ENCODE results near the gene WASF3. TPM values are rescaled to one million over a fixed set of nuclear protein-coding genes. Genes with fewer than 3 reads are reported as not detected.

The WASF3 gene
- total RNA-seq, 1 experiment from 2014 or later = 4.6 TPM

GRCh38 chr13:26593661-26594060, 36.2 kb downstream of the WASF3 start:
- H3K9me3 ChIP-seq (ENCODE audit: low read depth, low read length, poor library complexity, severe bottlenecking) = no peaks in the 10 kb centered on the region
- intact Hi-C loops (cut with micrococcal nuclease; ENCODE audit: unreplicated experiment) = no loop called here
- peaks cover 20% of the 10 kb centered on the region for H3K27me3 ChIP-seq (replicated peaks; ENCODE audit: insufficient read depth, low read depth, low read length, poor library complexity)
- H3K4me1 ChIP-seq (ENCODE audit: insufficient read depth, low read length, poor library complexity, severe bottlenecking) = no peaks in the 10 kb centered on the region
- no TSS peak for BruUV-seq (replicated peaks)
- TF ChIP-seq CTCF (conservative IDR thresholded peaks at IDR 0.05; ENCODE audit: low read depth, low read length) = no peak
- TF ChIP-seq EZH2 (IDR thresholded peaks at IDR 0.05; ENCODE audit: borderline replicate concordance, low read depth, low read length, poor library complexity, severe bottlenecking) = no peak
- H3K27ac ChIP-seq (ENCODE audit: low read depth, low read length, poor library complexity, severe bottlenecking) = no peak overlapping the region
- ChIA-PET CTCF (no interaction called here), POLR2A (ENCODE audit: low non-redundant PET) (no interaction called here)
- no peak for DNase-seq (ENCODE audit: low spot score)
- H3K36me3 ChIP-seq (ENCODE audit: insufficient read depth, low read length, poor library complexity, severe bottlenecking) = no peaks in the 10 kb centered on the region
- no peak overlapping the region for H3K4me3 ChIP-seq (ENCODE audit: low read depth, low read length, poor library complexity, severe bottlenecking)

GRCh38 chr13:26594363-26594762, 36.9 kb downstream of the WASF3 start:
- no peaks in the 10 kb centered on the region for H3K36me3 ChIP-seq (ENCODE audit: insufficient read depth, low read length, poor library complexity, severe bottlenecking)
- CTCF ChIA-PET = no interaction called here
- H3K27me3 ChIP-seq (replicated peaks; ENCODE audit: insufficient read depth, low read depth, low read length, poor library complexity) = peaks cover 18% of the 10 kb centered on the region
- H3K9me3 ChIP-seq (ENCODE audit: low read depth, low read length, poor library complexity, severe bottlenecking) = no peaks in the 10 kb centered on the region
- POLR2A ChIA-PET (ENCODE audit: low non-redundant PET) = no interaction called here
- no TSS peak for BruUV-seq (replicated peaks)
- intact Hi-C loops (cut with micrococcal nuclease; ENCODE audit: unreplicated experiment) = no loop called here
- no peak for DNase-seq (ENCODE audit: low spot score)
- H3K27ac ChIP-seq (ENCODE audit: low read depth, low read length, poor library complexity, severe bottlenecking) = no peak overlapping the region
- no peaks in the 10 kb centered on the region for H3K4me1 ChIP-seq (ENCODE audit: insufficient read depth, low read length, poor library complexity, severe bottlenecking)
- TF ChIP-seq CTCF (conservative IDR thresholded peaks at IDR 0.05; ENCODE audit: low read depth, low read length) (no peak), EZH2 (IDR thresholded peaks at IDR 0.05; ENCODE audit: borderline replicate concordance, low read depth, low read length, poor library complexity, severe bottlenecking) (no peak)
- no peak overlapping the region for H3K4me3 ChIP-seq (ENCODE audit: low read depth, low read length, poor library complexity, severe bottlenecking)

GRCh38 chr13:26596458-26596857, 39.0 kb downstream of the WASF3 start:
- no peaks in the 10 kb centered on the region for H3K4me1 ChIP-seq (ENCODE audit: insufficient read depth, low read length, poor library complexity, severe bottlenecking)
- ChIA-PET POLR2A (ENCODE audit: low non-redundant PET) (no interaction called here), CTCF (no interaction called here)
- H3K9me3 ChIP-seq (ENCODE audit: low read depth, low read length, poor library complexity, severe bottlenecking) = no peaks in the 10 kb centered on the region
- H3K27me3 ChIP-seq (replicated peaks; ENCODE audit: insufficient read depth, low read depth, low read length, poor library complexity) = peaks cover 13% of the 10 kb centered on the region
- intact Hi-C loops (cut with micrococcal nuclease; ENCODE audit: unreplicated experiment) = no loop called here
- no peak overlapping the region for H3K4me3 ChIP-seq (ENCODE audit: low read depth, low read length, poor library complexity, severe bottlenecking)
- no peak overlapping the region for H3K27ac ChIP-seq (ENCODE audit: low read depth, low read length, poor library complexity, severe bottlenecking)
- no peak for DNase-seq (ENCODE audit: low spot score)
- TF ChIP-seq EZH2 (IDR thresholded peaks at IDR 0.05; ENCODE audit: borderline replicate concordance, low read depth, low read length, poor library complexity, severe bottlenecking) (no peak), CTCF (conservative IDR thresholded peaks at IDR 0.05; ENCODE audit: low read depth, low read length) (no peak)
- no peaks in the 10 kb centered on the region for H3K36me3 ChIP-seq (ENCODE audit: insufficient read depth, low read length, poor library complexity, severe bottlenecking)
- BruUV-seq (replicated peaks) = no TSS peak

Measured in A673 (cell line).